Cortex of kidney (tissue), 1 donor: Measurements from ENCODE around the gene LRRC45.
"Not testable (repeated sequence)": the region's sequence is repeated elsewhere in the genome, so short reads cannot be mapped to it uniquely, and the experiment has no call there.

Experiments
- DNase-seq: peaks from one replicate; lab custom pipeline; 2025; lab: John Stamatoyannopoulos, UW

The LRRC45 gene

GRCh38 chr17:82022981-82023446, at the start of gene LRRC45:
Gene LRRC45 (plus strand): TSS chr17:82023305. CDS start chr17:82023644, 339 bp downstream.
- peak; percentile 88 for DNase-seq

- no peak for DNase-seq
These were observed 49.7 kb upstream of the LRRC45 start for GRCh38 chr17:81973432-81973831.

GRCh38 chr17:81976332-81977210, 46.5 kb upstream of the LRRC45 start:
- DNase-seq: no peak

- no peak for DNase-seq
These were observed 45.8 kb upstream of the LRRC45 start, which contains the start of gene ASPSCR1 for GRCh38 chr17:81977211-81977808. Gene ASPSCR1 (plus strand): TSS chr17:81977629. CDS start chr17:81977647, 18 bp downstream.

- no peak for DNase-seq
These were observed 44.4 kb upstream of the LRRC45 start for GRCh38 chr17:81978524-81979298.

GRCh38 chr17:81980122-81980521, 43.0 kb upstream of the LRRC45 start:
- no peak for DNase-seq

- DNase-seq: no peak
These were observed 42.3 kb upstream of the LRRC45 start for GRCh38 chr17:81980707-81981343.

- not testable (repeated sequence) for DNase-seq
These were observed 41.6 kb upstream of the LRRC45 start for GRCh38 chr17:81981511-81981910.

GRCh38 chr17:81983011-81983638, 40.0 kb upstream of the LRRC45 start:
- no peak for DNase-seq

- no peak for DNase-seq
These were observed 39.3 kb upstream of the LRRC45 start for GRCh38 chr17:81983639-81984373.

GRCh38 chr17:81984773-81985410, 38.2 kb upstream of the LRRC45 start:
- no peak for DNase-seq

GRCh38 chr17:81986606-81987005, 36.5 kb upstream of the LRRC45 start:
- no peak for DNase-seq

- no peak for DNase-seq
These were observed 35.8 kb upstream of the LRRC45 start for GRCh38 chr17:81987161-81987770.

- no peak for DNase-seq
These were observed 32.0 kb upstream of the LRRC45 start for GRCh38 chr17:81990836-81991683.

GRCh38 chr17:81991684-81992305, 31.3 kb upstream of the LRRC45 start:
- no peak for DNase-seq

GRCh38 chr17:81992306-81993102, 30.6 kb upstream of the LRRC45 start:
- DNase-seq: no peak
